OCI-LY1 (cell line): Measurements from ENCODE around the gene CPM.

Experiments used
- H2AFZ ChIP-seq: fragments of 200-600 bp; sonication (generic), shearing (Covaris generic); 2 replicates; pipeline ENCODE4 v1.6.0; 2014; ENCODE audit warnings: antibody characterized with exemption, mild to moderate bottlenecking, low read length
- H3F3A ChIP-seq: fragments of 200-600 bp; sonication (generic), shearing (Covaris generic); 2 replicates; pipeline ENCODE4 v1.6.0; 2014; ENCODE audit warnings: mild to moderate bottlenecking, antibody characterized with exemption, low read length, moderate library complexity; ENCODE audit not compliant: insufficient read depth
- H3K27ac ChIP-seq: fragments of 200-600 bp; sonication (generic); 2 replicates; pipeline ENCODE4 v1.5.1; 2014; ENCODE audit warnings: low read length, mixed run types, mild to moderate bottlenecking, low read depth; ENCODE audit not compliant: poor library complexity, severe bottlenecking
- H3K27me3 ChIP-seq: fragments of 200-600 bp; sonication (generic); 2 replicates; pipeline ENCODE4 v1.6.0; 2014; ENCODE audit warnings: antibody characterized with exemption, mild to moderate bottlenecking, low read length, moderate library complexity; ENCODE audit not compliant: insufficient read depth
- H3K36me3 ChIP-seq: fragments of 200-600 bp; sonication (generic); 2 replicates; pipeline ENCODE4 v1.6.1; 2014; ENCODE audit warnings: mild to moderate bottlenecking, antibody characterized with exemption, low read length, moderate library complexity, mixed read lengths; ENCODE audit not compliant: insufficient read depth
- H3K4me1 ChIP-seq: fragments of 200-600 bp; sonication (generic); 2 replicates; pipeline ENCODE4 v1.5.1; 2014; ENCODE audit warnings: mild to moderate bottlenecking, low read length, moderate library complexity; ENCODE audit not compliant: insufficient read depth, severe bottlenecking
- H3K4me2 ChIP-seq: fragments of 200-600 bp; sonication (generic), shearing (Covaris generic); 2 replicates; pipeline ENCODE4 v1.6.1; 2014; ENCODE audit warnings: low read length
- H3K4me3 ChIP-seq: fragments of 200-600 bp; sonication (generic); 2 replicates; pipeline ENCODE4 v1.5.1; 2014; ENCODE audit warnings: low read length, low read depth, mild to moderate bottlenecking, mixed read lengths; ENCODE audit not compliant: poor library complexity, severe bottlenecking
- H3K79me2 ChIP-seq: fragments of 200-600 bp; shearing (Covaris generic); 2 replicates; pipeline ENCODE4 v1.6.1; 2016; ENCODE audit warnings: mixed run types, low read length, mixed read lengths; ENCODE audit not compliant: insufficient read depth
- H3K9ac ChIP-seq: fragments of 200-600 bp; sonication (generic), shearing (Covaris generic); 2 replicates; pipeline ENCODE4 v1.6.1; 2014; ENCODE audit warnings: mild to moderate bottlenecking, low read length, mixed read lengths
- H3K9me2 ChIP-seq: fragments of 200-600 bp; sonication (generic), shearing (Covaris generic); 2 replicates; pipeline ENCODE4 v1.6.1; 2014; ENCODE audit warnings: low read depth, mild to moderate bottlenecking, low read length, mixed read lengths
- H3K9me3 ChIP-seq: fragments of 200-600 bp; shearing (Covaris generic); 2 replicates; pipeline ENCODE4 v1.6.1; 2014; ENCODE audit warnings: low read length, mixed read lengths
- H4K20me1 ChIP-seq: fragments of 200-600 bp; sonication (generic), shearing (Covaris generic); 2 replicates; pipeline ENCODE4 v1.6.0; 2016; ENCODE audit warnings: mild to moderate bottlenecking, low read length; ENCODE audit not compliant: insufficient read depth
- CTCF ChIP-seq: fragments of 200-600 bp; sonication (generic), shearing (Covaris generic); IDR thresholded peaks from 2 replicates; pipeline ENCODE4 v1.5.1; 2017; ENCODE audit warnings: mild to moderate bottlenecking, antibody characterized with exemption, low read length, moderate library complexity, mixed read lengths
- EZH2 ChIP-seq: fragments of 200-600 bp; sonication (generic), shearing (Covaris generic); IDR thresholded peaks from 2 replicates; pipeline ENCODE4 v1.8.0; 2017; ENCODE audit warnings: borderline replicate concordance, mixed run types, mild to moderate bottlenecking, antibody characterized with exemption, low read length, moderate library complexity, mixed read lengths

CPM gene

GRCh38 chr12:68871921-68872320 lies 61.0 kb downstream of the CPM start:
- no peaks in the 10 kb centered on the region for H3F3A ChIP-seq
- H3K9me2 ChIP-seq, result no peaks in the 10 kb centered on the region
- no peaks in the 10 kb centered on the region for H3K9me3 ChIP-seq
- H3K27ac ChIP-seq, result no peak overlapping the region
- no peak overlapping the region for H2AFZ ChIP-seq
- H3K4me3 ChIP-seq, result no peak overlapping the region
- no peaks in the 10 kb centered on the region for H3K79me2 ChIP-seq
- no peaks in the 10 kb centered on the region for H4K20me1 ChIP-seq
- H3K4me1 ChIP-seq, result peaks cover 8% of the 10 kb centered on the region
- no peak overlapping the region for H3K4me2 ChIP-seq
- H3K27me3 ChIP-seq, result no peaks in the 10 kb centered on the region
- H3K36me3 ChIP-seq, result no peaks in the 10 kb centered on the region
- TF ChIP-seq EZH2, result no peak
- TF ChIP-seq CTCF, result peak; percentile 43
- H3K9ac ChIP-seq, result no peak overlapping the region

- TF ChIP-seq EZH2, result no peak
- no peak for TF ChIP-seq CTCF
- no peak overlapping the region for H3K27ac ChIP-seq
- no peaks in the 10 kb centered on the region for H3K79me2 ChIP-seq
- no peak overlapping the region for H2AFZ ChIP-seq
- H3K9ac ChIP-seq, result no peak overlapping the region
- peaks cover 8% of the 10 kb centered on the region for H3K4me1 ChIP-seq
- no peaks in the 10 kb centered on the region for H3K9me3 ChIP-seq
- H3K27me3 ChIP-seq, result no peaks in the 10 kb centered on the region
- H3F3A ChIP-seq, result no peaks in the 10 kb centered on the region
- H3K36me3 ChIP-seq, result no peaks in the 10 kb centered on the region
- no peaks in the 10 kb centered on the region for H4K20me1 ChIP-seq
- H3K9me2 ChIP-seq, result no peaks in the 10 kb centered on the region
- no peak overlapping the region for H3K4me3 ChIP-seq
- no peak overlapping the region for H3K4me2 ChIP-seq
These were observed 61.6 kb downstream of the CPM start for GRCh38 chr12:68871396-68871795.

GRCh38 chr12:68870443-68870842 lies 62.5 kb downstream of the CPM start:
- Histone ChIP-seq H3K36me3 (no peaks in the 10 kb centered on the region), H3K79me2 (no peaks in the 10 kb centered on the region), H3K9me3 (no peaks in the 10 kb centered on the region), H2AFZ (no peak overlapping the region), H3F3A (no peaks in the 10 kb centered on the region), H3K27ac (no peak overlapping the region), H3K4me3 (no peak overlapping the region), H3K9ac (no peak overlapping the region), H3K27me3 (no peaks in the 10 kb centered on the region), H4K20me1 (no peaks in the 10 kb centered on the region), H3K9me2 (no peaks in the 10 kb centered on the region), H3K4me1 (peaks cover 8% of the 10 kb centered on the region), H3K4me2 (no peak overlapping the region)
- no peak for TF ChIP-seq CTCF
- TF ChIP-seq EZH2, result no peak
